ENCODE measurements around the gene ZMYND10. TPM values are rescaled to one million over a fixed set of nuclear protein-coding genes. Genes with fewer than 3 reads are reported as not detected.
A peak's percentile ranks its signal among the peaks of the same experiment; 100 is the strongest.

ZMYND10 gene
- total RNA-seq, 1 experiment from 2014 or later = 1.3 TPM

DNA sequence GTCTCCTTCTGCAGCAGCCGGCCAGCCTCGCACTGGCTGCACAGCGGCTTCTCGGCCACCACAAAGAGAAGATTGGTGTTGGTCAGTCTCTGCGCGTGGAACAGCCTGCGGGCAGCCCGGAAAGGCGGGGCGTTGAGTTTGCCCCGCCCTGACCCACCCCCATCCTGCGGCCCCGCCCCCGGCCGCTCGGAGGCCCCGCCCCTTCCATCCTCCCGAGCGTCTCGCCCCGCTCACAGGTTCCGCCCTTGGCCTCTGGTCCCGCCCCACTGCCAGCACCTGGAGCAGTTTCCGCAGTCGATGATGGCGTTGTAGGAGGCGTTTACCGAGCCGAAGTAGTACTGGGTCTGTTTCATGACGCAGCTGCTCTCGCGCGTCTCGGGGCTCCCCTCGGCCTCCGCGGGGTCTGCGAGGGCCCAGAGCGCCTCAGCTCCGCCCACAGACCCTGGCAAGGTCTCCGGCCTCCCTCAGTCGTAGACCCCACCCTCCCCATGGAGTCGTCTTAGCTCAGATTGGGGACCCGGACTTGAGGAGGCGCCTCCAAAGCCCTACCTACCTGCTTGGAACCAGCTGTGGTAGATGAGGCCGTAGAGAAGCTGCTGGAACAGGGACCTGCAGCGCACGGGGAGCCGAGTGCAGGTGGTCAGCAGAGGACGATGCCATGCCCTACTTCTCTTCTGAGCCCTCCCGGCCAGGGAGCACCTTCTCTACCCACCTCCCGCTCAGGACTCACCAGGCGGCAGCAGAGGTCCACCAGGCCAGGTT lies 19.7 kb upstream of the ZMYND10 start:
- Histone ChIP-seq H3K27me3 (ENCODE audit: low read length) (no peaks in the 10 kb centered on the region), H3K27ac (ENCODE audit: low read length) (no peak overlapping the region)

DNA sequence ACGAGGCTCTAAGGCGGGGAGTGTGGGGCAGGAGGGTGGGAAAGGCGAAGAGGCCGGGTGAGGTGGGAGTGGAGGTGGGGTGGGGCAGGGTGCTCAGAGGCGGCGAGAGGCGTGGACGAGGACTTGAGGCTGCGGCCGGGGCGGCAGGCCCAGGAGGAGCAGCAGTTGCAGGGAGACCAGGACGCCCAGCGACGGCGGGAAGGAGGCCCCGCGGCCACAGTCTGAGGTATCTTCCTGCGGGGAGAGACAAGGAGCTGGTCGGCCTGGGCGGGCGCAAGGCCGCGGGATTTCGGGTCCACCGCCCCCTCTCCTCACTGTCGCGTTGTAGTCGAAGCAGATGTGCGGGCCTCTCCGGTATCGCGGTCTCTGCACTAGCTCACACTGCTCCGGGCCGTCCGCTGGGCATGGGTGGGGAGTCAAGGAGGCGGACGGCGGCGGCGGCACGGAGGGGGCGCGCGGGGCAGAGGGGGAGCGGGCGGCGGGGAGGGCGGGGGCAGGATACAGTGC lies 19.1 kb upstream of the ZMYND10 start:
- Histone ChIP-seq H3K4me3 (ENCODE audit: low read length) (no peak overlapping the region), H3K27me3 (ENCODE audit: low read length) (no peaks in the 10 kb centered on the region), H3K4me1 (ENCODE audit: low read length) (peaks cover 12% of the 10 kb centered on the region), H3K9me2 (replicated peaks; ENCODE audit: insufficient read depth, low read length) (no peaks in the 10 kb centered on the region), H3K4me2 (ENCODE audit: low read depth, low read length, poor library complexity, severe bottlenecking) (no peak overlapping the region), H3K9me3 (ENCODE audit: low read length) (no peaks in the 10 kb centered on the region), H3K36me3 (ENCODE audit: insufficient read depth, low read length) (no peaks in the 10 kb centered on the region), H2AFZ (ENCODE audit: low read length) (no peak overlapping the region), H3K79me2 (ENCODE audit: low read length) (no peaks in the 10 kb centered on the region), H3K9ac (ENCODE audit: low read length) (no peak overlapping the region), H4K20me1 (ENCODE audit: insufficient read depth, low read depth, low read length) (no peaks in the 10 kb centered on the region), H3K27ac (ENCODE audit: low read length) (no peak overlapping the region)
- no peak for DNase-seq

More for the DNA sequence above, 19.7 kb upstream of the ZMYND10 start:
- Histone ChIP-seq H3K4me1 (ENCODE audit: low read length) (peaks cover 5% of the 10 kb centered on the region), H3K9me3 (ENCODE audit: low read length) (no peaks in the 10 kb centered on the region), H3K9me2 (replicated peaks; ENCODE audit: insufficient read depth, low read length) (no peaks in the 10 kb centered on the region), H3K9ac (ENCODE audit: low read length) (peak overlapping the region; percentile 50; the same call in 1 of the 2 replicates), H3K36me3 (ENCODE audit: insufficient read depth, low read length) (no peaks in the 10 kb centered on the region), H3K79me2 (ENCODE audit: low read length) (no peaks in the 10 kb centered on the region), H3K4me2 (ENCODE audit: low read depth, low read length, poor library complexity, severe bottlenecking) (peak overlapping the region; percentile 53), H3K4me3 (ENCODE audit: low read length) (peak overlapping the region; percentile 51; the same call in 1 of the 2 replicates), H2AFZ (ENCODE audit: low read length) (no peak overlapping the region; the same call in 1 of the 2 replicates), H4K20me1 (ENCODE audit: insufficient read depth, low read depth, low read length) (no peaks in the 10 kb centered on the region)
- DNase-seq = peak; percentile 91

DNA sequence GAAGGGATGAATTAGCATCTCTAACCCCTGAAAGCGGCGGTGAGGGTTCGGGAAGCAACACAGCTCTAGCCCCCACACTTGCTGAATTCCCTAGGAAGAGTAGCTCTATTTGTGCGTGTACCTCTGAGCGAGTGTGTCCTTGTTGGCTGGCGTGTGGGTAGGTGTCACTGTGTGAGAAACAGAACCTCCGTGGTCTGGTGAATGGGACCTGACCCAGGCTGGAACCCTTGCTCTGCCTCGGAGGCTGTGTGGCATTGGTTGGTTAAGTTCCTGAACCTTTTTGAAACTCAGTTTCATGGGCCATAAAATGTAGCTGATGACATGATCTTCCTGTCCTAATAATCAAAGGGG lies 14.2 kb upstream of the ZMYND10 start:
- peaks cover 41% of the 10 kb centered on the region for H3K4me1 ChIP-seq (ENCODE audit: low read length)
- peak overlapping the region; percentile 70 for H3K4me2 ChIP-seq (ENCODE audit: low read depth, low read length, poor library complexity, severe bottlenecking)
- H3K36me3 ChIP-seq (ENCODE audit: insufficient read depth, low read length) = 0 out of 2 replicates have a peak, but pooled peaks cover 5% of the 10 kb centered on the region
- H3K79me2 ChIP-seq (ENCODE audit: low read length) = peaks cover 42% of the 10 kb centered on the region
- H3K4me3 ChIP-seq (ENCODE audit: low read length) = peak overlapping the region; percentile 83
- H3K27me3 ChIP-seq (ENCODE audit: low read length) = no peaks in the 10 kb centered on the region
- H3K9me2 ChIP-seq (replicated peaks; ENCODE audit: insufficient read depth, low read length) = no peaks in the 10 kb centered on the region
- peak overlapping the region; percentile 76 for H2AFZ ChIP-seq (ENCODE audit: low read length)
- peak overlapping the region; percentile 59 for H3K9ac ChIP-seq (ENCODE audit: low read length)
- no peaks in the 10 kb centered on the region for H3K9me3 ChIP-seq (ENCODE audit: low read length)
- no peak overlapping the region for H3K27ac ChIP-seq (ENCODE audit: low read length)
- DNase-seq = no peak
- H4K20me1 ChIP-seq (ENCODE audit: insufficient read depth, low read depth, low read length) = no peaks in the 10 kb centered on the region; the same call in 1 of the 2 replicates

DNA sequence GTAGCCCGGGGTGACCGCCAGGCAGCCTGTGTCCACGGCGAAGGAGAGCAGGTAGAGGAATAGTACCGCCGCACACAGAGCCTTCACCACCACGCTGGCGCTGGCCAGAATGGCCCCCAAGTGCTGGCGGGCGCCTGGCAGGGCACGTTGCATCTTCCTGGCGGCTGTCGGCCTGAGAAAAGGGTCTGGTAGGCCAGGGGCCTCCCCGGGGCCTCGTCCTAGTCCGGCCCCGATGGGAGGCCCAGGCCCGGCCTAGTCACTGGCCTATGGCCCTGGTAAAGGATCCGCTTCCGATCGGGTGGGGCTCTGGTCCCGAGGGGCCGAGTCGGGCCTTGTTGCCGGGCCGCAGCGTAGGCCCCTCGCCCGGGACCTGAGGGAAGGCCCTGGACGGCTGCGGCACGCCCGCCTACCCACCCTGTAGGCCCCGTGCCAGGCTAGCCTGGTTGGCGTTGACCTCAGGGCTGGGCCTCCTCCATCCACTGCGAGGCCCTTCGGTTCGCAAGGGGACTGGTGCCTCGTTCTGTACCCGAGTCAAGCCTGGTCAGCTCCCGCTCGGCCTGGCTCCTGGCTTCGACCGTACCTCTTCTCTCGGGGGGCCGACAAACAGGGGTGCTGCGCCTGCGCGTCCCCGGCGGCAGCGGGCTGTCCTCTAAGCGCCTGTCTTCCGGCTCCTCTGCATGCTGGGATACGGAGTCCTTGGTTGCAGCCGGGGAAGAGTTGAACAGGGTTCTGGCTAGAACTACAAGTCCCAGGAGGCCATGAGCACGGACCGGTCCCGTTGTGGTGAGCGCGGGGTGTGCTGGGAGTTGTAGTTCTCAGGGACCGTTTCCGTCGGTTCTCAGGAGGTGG lies 13.6 kb upstream of the ZMYND10 start, which contains the start of gene TMEM115:
Gene TMEM115, minus strand, starts transcription at position 611 of the 849 bp plus-strand sequence. Its CDS starts 458 bp downstream, at position 153.
- peak within 1 kb of the TSS; percentile 76 for H2AFZ ChIP-seq (ENCODE audit: low read length)
- H3K4me2 ChIP-seq (ENCODE audit: low read depth, low read length, poor library complexity, severe bottlenecking) = peak within 1 kb of the TSS; percentile 70
- peak; percentile 99 for DNase-seq
- H3K4me3 ChIP-seq (ENCODE audit: low read length) = peak within 1 kb of the TSS; percentile 83
- H4K20me1 ChIP-seq (ENCODE audit: insufficient read depth, low read depth, low read length) = no peaks in the 10 kb centered on the region; the same call in 1 of the 2 replicates
- H3K79me2 ChIP-seq (ENCODE audit: low read length) = peaks cover 42% of the 10 kb centered on the region
- no peak within 1 kb of the TSS for H3K27ac ChIP-seq (ENCODE audit: low read length)
- no peaks in the 10 kb centered on the region for H3K27me3 ChIP-seq (ENCODE audit: low read length)
- peak within 1 kb of the TSS; percentile 93 for H3K9ac ChIP-seq (ENCODE audit: low read length)
- H3K9me2 ChIP-seq (replicated peaks; ENCODE audit: insufficient read depth, low read length) = no peaks in the 10 kb centered on the region
- H3K4me1 ChIP-seq (ENCODE audit: low read length) = peaks cover 41% of the 10 kb centered on the region
- no peaks in the 10 kb centered on the region for H3K9me3 ChIP-seq (ENCODE audit: low read length)
- peaks cover 6% of the 10 kb centered on the region; the same call in 1 of the 2 replicates for H3K36me3 ChIP-seq (ENCODE audit: insufficient read depth, low read length)

DNA sequence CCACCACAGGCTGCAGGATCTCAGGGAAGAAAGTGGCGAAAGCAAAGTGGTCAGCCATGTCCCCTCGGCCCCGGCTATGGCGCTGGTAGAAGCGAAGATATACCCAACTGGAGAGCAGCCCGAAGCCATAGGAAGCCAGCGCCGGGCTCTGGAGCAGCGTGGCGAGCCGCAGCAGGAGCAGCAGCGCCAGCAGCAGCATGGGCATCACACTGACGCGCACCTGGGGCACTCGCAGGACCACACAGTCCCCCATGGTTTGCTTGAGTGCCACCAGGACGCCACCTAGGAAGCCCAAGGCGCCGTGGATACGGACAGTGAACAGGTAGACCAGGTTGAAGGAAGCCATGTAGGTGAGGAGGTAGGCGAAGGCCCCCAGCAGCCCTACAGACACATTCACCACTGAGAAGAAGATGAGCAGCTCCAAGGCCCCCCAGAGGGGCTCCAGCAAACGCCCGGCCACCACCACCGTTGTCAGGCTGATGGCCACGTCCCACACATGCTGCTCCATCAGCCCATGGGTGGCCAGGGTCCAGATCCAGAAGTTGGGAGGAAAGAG lies 12.9 kb upstream of the ZMYND10 start:
- Histone ChIP-seq H3K9me2 (replicated peaks; ENCODE audit: insufficient read depth, low read length) (no peaks in the 10 kb centered on the region), H3K36me3 (ENCODE audit: insufficient read depth, low read length) (peaks cover 8% of the 10 kb centered on the region; the same call in 1 of the 2 replicates), H3K4me3 (ENCODE audit: low read length) (peak overlapping the region; percentile 83), H2AFZ (ENCODE audit: low read length) (no peak overlapping the region), H3K9me3 (ENCODE audit: low read length) (no peaks in the 10 kb centered on the region), H4K20me1 (ENCODE audit: insufficient read depth, low read depth, low read length) (no peaks in the 10 kb centered on the region; the same call in 1 of the 2 replicates), H3K27ac (ENCODE audit: low read length) (no peak overlapping the region), H3K27me3 (ENCODE audit: low read length) (no peaks in the 10 kb centered on the region), H3K4me1 (ENCODE audit: low read length) (peaks cover 41% of the 10 kb centered on the region), H3K79me2 (ENCODE audit: low read length) (peaks cover 42% of the 10 kb centered on the region), H3K4me2 (ENCODE audit: low read depth, low read length, poor library complexity, severe bottlenecking) (peak overlapping the region; percentile 70), H3K9ac (ENCODE audit: low read length) (peak overlapping the region; percentile 93)
- DNase-seq = no peak

DNA sequence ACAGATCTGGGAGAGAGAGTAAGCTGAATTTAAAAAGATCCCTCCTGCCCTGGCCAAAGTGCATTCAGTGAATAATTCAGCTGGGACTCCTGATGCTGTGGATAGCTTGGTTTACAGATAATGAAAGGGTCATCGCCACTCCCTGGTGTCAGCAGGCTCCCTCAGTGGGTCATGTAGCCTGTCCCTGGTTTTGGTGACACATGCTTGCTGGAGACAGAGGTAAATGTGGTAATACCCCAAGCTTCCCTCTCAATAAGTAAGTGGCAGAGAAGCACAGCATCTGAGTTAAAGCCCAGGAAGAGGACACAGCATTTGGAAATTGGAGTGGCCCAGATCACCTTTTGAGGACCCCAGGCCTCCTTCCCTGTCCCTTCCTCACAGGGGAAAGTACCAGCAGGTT lies 11.9 kb upstream of the ZMYND10 start:
- H3K9me3 ChIP-seq (ENCODE audit: low read length) = no peaks in the 10 kb centered on the region
- no peaks in the 10 kb centered on the region for H3K9me2 ChIP-seq (replicated peaks; ENCODE audit: insufficient read depth, low read length)
- H3K27ac ChIP-seq (ENCODE audit: low read length) = no peak overlapping the region
- no peaks in the 10 kb centered on the region for H3K27me3 ChIP-seq (ENCODE audit: low read length)
- H3K4me2 ChIP-seq (ENCODE audit: low read depth, low read length, poor library complexity, severe bottlenecking) = peak overlapping the region; percentile 70
- DNase-seq = no peak
- H3K9ac ChIP-seq (ENCODE audit: low read length) = peak overlapping the region; percentile 93
- no peak overlapping the region for H2AFZ ChIP-seq (ENCODE audit: low read length)
- peaks cover 8% of the 10 kb centered on the region; the same call in 1 of the 2 replicates for H3K36me3 ChIP-seq (ENCODE audit: insufficient read depth, low read length)
- H3K4me1 ChIP-seq (ENCODE audit: low read length) = peaks cover 41% of the 10 kb centered on the region
- H3K4me3 ChIP-seq (ENCODE audit: low read length) = peak overlapping the region; percentile 83
- peaks cover 42% of the 10 kb centered on the region for H3K79me2 ChIP-seq (ENCODE audit: low read length)
- no peaks in the 10 kb centered on the region; the same call in 1 of the 2 replicates for H4K20me1 ChIP-seq (ENCODE audit: insufficient read depth, low read depth, low read length)

DNA sequence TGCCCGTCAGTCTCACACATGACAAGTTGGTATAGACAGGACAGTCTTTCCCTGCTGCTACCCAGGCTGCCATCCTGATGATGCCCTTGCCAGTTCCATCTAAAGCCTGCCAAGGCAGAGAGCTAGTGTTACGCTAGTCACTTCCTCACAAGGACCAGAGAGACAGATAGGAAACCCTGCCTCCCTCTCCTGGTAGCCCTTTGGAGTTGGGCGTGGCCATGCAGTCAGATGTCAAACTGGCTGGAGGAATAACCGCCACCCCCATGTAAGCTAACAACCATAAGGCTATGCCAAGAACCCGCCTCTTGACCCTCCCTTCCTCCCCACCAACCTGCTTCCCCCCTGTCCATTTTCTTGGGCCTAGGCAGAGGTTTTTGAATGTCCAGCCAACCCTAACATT lies 11.0 kb upstream of the ZMYND10 start:
- Histone ChIP-seq H3K27ac (ENCODE audit: low read length) (no peak overlapping the region), H2AFZ (ENCODE audit: low read length) (no peak overlapping the region), H3K4me2 (ENCODE audit: low read depth, low read length, poor library complexity, severe bottlenecking) (peak overlapping the region; percentile 70), H3K9ac (ENCODE audit: low read length) (peak overlapping the region; percentile 93), H3K36me3 (ENCODE audit: insufficient read depth, low read length) (peaks cover 8% of the 10 kb centered on the region; the same call in 1 of the 2 replicates), H3K79me2 (ENCODE audit: low read length) (peaks cover 46% of the 10 kb centered on the region), H3K9me2 (replicated peaks; ENCODE audit: insufficient read depth, low read length) (no peaks in the 10 kb centered on the region), H3K9me3 (ENCODE audit: low read length) (no peaks in the 10 kb centered on the region), H3K4me1 (ENCODE audit: low read length) (peaks cover 46% of the 10 kb centered on the region), H3K27me3 (ENCODE audit: low read length) (no peaks in the 10 kb centered on the region), H3K4me3 (ENCODE audit: low read length) (peak overlapping the region; percentile 83; the same call in 1 of the 2 replicates), H4K20me1 (ENCODE audit: insufficient read depth, low read depth, low read length) (no peaks in the 10 kb centered on the region; the same call in 1 of the 2 replicates)
- no peak for DNase-seq

Data from Karpas-422 (cell line).